Bronchial epithelial cell (primary cell): ENCODE results near the gene KIFBP. TPM values are rescaled to one million over a fixed set of nuclear protein-coding genes. Genes with fewer than 3 reads are reported as not detected.

ENCODE experiments used
- DNase-seq: peaks from one replicate; pipeline ENCODE4 v3.0.0-alpha.2; 2010; ENCODE audit warnings: low read depth
- FAIRE-seq: peaks from 2 replicates; lab custom pipeline; 2011; peaks lifted over from hg19 to GRCh38; lab: Jason Lieb, UNC
- H3K27me3 ChIP-seq: 2 replicates; pipeline ENCODE4 v1.5.1; 2011; ENCODE audit warnings: low read length; ENCODE audit not compliant: control insufficient read depth, insufficient read depth
- H3K36me3 ChIP-seq: 2 replicates; pipeline ENCODE4 v1.5.1; 2011; ENCODE audit warnings: low read length; ENCODE audit not compliant: control insufficient read depth, insufficient read depth
- H3K4me3 ChIP-seq: 2 replicates; pipeline ENCODE4 v1.5.1; 2011; ENCODE audit warnings: mild to moderate bottlenecking, low read depth, low read length, control low read depth
- CTCF ChIP-seq: IDR thresholded peaks from 2 replicates; pipeline ENCODE4 v1.5.1; 2011; ENCODE audit warnings: mild to moderate bottlenecking, moderate library complexity, low read length, control low read depth, inconsistent platforms; ENCODE audit not compliant: insufficient read depth, severe bottlenecking
- total RNA-seq: library from RNA; depleted of rRNA; stranded (reverse); fragments of >200 nt; gene quantifications from 2 replicates; pipeline ENCODE4 v1.2.1, GENCODE V29; 2014

Gene KIFBP
- total RNA-seq, 1 donor from 2014 or later, result 11.8 TPM

DNA sequence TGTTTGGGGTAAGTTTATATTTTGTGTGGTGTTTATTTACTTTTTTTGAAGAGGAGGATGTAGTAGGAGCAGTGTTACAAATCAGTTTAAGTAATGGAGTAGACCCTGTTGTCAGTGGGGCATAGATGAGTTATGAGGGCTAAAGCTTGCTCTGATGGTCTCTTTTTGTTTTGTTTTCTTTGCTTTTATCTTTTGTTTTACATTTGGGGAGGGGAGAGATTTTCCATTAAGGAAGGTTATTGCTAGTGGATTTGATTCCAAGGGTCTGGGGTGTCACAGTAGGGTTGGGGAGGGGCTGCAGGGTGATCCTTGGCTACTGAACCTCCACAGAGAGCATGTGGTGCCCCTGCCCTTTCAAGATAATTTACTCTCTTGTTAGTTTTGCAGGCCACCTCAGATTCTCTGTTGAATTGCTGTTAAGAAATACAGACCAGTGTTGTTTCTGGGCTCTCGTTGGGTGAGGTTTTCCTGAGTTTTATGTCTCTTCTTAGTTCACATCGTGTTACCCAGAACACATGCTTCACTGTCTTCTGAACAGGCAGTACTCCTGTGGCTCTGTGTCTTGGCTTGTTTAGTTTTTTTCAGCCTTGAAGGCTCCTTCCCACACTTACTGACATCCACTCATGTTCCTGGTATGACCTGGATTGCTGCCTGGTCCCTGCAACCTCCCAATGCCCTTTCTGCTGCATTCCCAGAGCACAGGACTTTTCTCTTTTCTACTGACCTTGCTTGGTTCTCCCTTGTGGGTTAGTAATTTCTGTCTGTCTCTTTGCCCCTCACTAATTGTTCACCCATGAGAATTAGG, 4.2 kb downstream of the KIFBP start:
- DNase-seq (peak; percentile 67), FAIRE-seq (no peak)
- no peak for TF ChIP-seq CTCF
- Histone ChIP-seq H3K4me3 (no peak overlapping the region), H3K36me3 (no peaks in the 10 kb centered on the region), H3K27me3 (no peaks in the 10 kb centered on the region)

- FAIRE-seq, result no peak
- no peaks in the 10 kb centered on the region for H3K27me3 ChIP-seq
- no peak overlapping the region for H3K4me3 ChIP-seq
- DNase-seq, result no peak
- peaks cover 1% of the 10 kb centered on the region for H3K36me3 ChIP-seq
- no peak for TF ChIP-seq CTCF
These were observed 8.6 kb downstream of the KIFBP start for GRCh38 chr10:68997211-68997610.

DNA sequence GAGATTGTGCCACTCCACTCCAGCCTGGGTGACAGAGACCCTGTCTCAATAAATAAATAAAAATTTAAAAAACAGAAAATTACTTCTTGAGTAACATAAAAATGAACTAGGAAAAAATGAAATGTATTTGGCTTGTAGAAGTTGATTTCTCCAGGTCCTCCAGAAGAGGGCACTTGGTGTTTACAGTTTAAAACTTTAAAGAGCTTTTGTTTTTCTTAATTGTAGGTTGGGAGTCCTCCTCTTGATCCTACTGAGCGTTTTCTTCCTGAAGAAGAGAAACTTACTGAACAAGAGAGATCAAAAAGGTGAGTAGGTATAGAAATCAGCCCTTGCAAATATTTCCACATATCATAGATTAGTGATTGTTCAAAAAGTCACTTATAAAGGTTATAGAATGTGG, 16.2 kb downstream of the KIFBP start:
- DNase-seq, result peak; percentile 45
- no peak overlapping the region for H3K4me3 ChIP-seq
- TF ChIP-seq CTCF, result peak; percentile 26
- peaks cover 1% of the 10 kb centered on the region for H3K36me3 ChIP-seq
- no peaks in the 10 kb centered on the region for H3K27me3 ChIP-seq
- no peak for FAIRE-seq

- DNase-seq (no peak), FAIRE-seq (no peak)
- TF ChIP-seq CTCF, result no peak
- Histone ChIP-seq H3K27me3 (no peaks in the 10 kb centered on the region), H3K36me3 (peaks cover 3% of the 10 kb centered on the region), H3K4me3 (no peak overlapping the region)
These were observed 17.3 kb downstream of the KIFBP start for GRCh38 chr10:69005704-69006485.

DNA sequence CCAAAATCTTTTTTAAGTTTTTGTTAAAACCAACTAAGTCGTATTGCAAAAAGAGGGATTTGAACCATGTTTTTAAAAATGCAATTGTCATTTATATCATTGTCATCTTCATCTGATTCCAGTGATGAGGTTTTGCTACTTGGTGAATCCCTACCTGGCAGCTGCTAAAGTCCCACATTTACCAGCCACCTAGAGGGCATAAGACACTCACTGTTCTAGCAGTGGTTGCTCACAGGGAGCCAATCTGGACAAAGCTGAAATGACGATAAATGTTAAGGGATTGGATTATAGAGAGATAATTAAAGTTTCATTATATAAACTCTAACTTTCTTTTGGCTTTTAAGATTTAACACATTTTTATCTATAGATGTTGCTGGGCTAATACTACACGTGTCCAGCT, 18.7 kb downstream of the KIFBP start:
- Histone ChIP-seq H3K4me3 (no peak overlapping the region), H3K27me3 (no peaks in the 10 kb centered on the region), H3K36me3 (peaks cover 2% of the 10 kb centered on the region)
- no peak for TF ChIP-seq CTCF
- no peak for DNase-seq
- no peak for FAIRE-seq
